Left kidney (tissue), 2 donors: Measurements from ENCODE around the gene MEX3D. TPM values are rescaled to one million over a fixed set of nuclear protein-coding genes. Genes with fewer than 3 reads are reported as not detected.
A peak's percentile ranks its signal among the peaks of the same experiment; 100 is the strongest.

ENCODE experiments used
- DNase-seq: peaks from one replicate; pipeline ENCODE4 v3.0.0-alpha.2; 2013
- polyA plus RNA-seq: library from polyadenylated mRNA; unstranded; fragments of 120-200 nt; gene quantifications from one replicate; pipeline ENCODE4 v1.2.1, GENCODE V29; 2013; ENCODE audit not compliant: insufficient read length

Gene MEX3D
- polyA plus RNA-seq, 1 donor, result 19.1 TPM

- DNase-seq, result no peak
These were observed 6.4 kb upstream of the MEX3D start for GRCh38 chr19:1574354-1575136.

- DNase-seq, result no peak
These were observed 4.7 kb upstream of the MEX3D start for GRCh38 chr19:1572795-1573194.

GRCh38 chr19:1571358-1571757 lies 3.2 kb upstream of the MEX3D start:
- DNase-seq, result no peak

GRCh38 chr19:1570836-1571235 lies 2.7 kb upstream of the MEX3D start:
- no peak for DNase-seq

- DNase-seq, result no peak
These were observed 1.9 kb upstream of the MEX3D start for GRCh38 chr19:1569997-1570396.

- DNase-seq, result no peak
These were observed 287 bp downstream of the MEX3D start for GRCh38 chr19:1567848-1568227.

GRCh38 chr19:1567116-1567847 lies 843 bp downstream of the MEX3D start:
- no peak for DNase-seq

GRCh38 chr19:1566392-1567115 lies 1.6 kb downstream of the MEX3D start:
- peak; percentile 85 for DNase-seq

- no peak for DNase-seq
These were observed 4.9 kb downstream of the MEX3D start for GRCh38 chr19:1563251-1563650.

GRCh38 chr19:1561236-1561842 lies 6.8 kb downstream of the MEX3D start:
- no peak for DNase-seq

GRCh38 chr19:1560286-1560882 lies 7.7 kb downstream of the MEX3D start:
- DNase-seq, result no peak

GRCh38 chr19:1558552-1558951 lies 9.6 kb downstream of the MEX3D start:
- DNase-seq, result no peak

GRCh38 chr19:1556390-1557070 lies 11.6 kb downstream of the MEX3D start:
- no peak for DNase-seq

- DNase-seq, result no peak
These were observed 12.4 kb downstream of the MEX3D start for GRCh38 chr19:1555487-1556389.

GRCh38 chr19:1554968-1555367 lies 13.2 kb downstream of the MEX3D start:
- no peak for DNase-seq

- DNase-seq, result no peak
These were observed 14.7 kb downstream of the MEX3D start for GRCh38 chr19:1553415-1553814.

GRCh38 chr19:1551068-1552040 lies 16.8 kb downstream of the MEX3D start:
- no peak for DNase-seq

GRCh38 chr19:1549332-1549945 lies 18.7 kb downstream of the MEX3D start:
- DNase-seq, result no peak
